ENCODE measurements around the gene CFAP53.

The CFAP53 gene

GRCh38 chr18:50193796-50194630 is 72.3 kb downstream of the CFAP53 start:
- DNase-seq = no peak

DNA sequence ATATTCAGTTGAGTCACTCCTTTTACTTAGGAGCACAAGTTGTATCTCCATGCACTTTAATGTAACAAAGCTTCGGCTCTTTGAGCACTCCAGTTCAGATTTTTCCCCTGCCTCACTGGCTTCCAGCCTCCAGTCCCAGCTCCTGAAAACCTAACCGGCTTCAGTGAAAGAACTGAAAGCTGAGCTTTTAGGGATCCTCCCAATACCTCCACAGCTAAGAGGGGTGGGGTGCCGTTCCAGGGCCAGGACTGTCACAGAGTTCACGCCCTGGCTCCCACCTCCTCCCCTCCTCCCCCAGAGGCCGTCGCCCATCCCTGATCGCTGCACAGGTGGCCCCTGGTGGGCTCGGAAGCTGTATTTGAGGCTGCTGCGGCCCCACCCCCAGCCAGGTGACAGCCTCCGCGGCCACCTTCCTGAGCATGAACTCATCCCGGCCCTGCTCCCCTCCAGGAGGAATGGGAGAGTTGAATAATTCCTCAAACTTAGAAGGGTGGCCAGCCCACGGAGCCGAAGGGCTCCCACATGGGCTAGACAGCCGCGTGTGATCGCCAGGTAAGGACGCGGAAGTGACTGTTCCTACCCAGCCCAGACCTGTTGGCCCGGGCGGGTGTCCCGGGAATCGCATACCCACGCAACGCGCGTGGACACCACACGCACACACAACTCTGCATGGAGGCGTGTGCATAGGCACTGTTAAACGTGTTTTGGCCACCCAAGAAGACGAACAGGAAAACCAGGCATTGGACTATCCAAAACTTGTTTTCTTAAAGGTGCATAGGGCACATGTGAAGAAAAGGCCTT is 73.1 kb downstream of the CFAP53 start:
- DNase-seq = no peak

DNA sequence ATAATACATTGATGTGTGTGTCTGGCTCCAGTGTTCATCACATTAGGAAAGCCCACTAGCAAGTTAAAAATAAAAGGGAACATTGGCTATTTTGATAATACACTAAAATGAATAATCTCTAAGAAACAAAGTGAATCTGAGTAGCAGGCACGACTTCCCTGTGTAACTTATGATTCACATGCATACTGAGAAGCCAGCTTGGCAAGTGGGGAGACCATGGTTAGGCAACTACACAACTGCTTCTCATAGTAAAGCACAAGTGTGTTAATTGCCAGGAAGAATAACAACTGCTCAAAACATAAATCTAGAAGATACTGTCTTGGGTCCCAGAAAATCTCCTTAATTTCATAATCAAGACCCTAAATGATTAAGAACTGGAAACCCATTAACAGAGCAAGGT is 75.4 kb downstream of the CFAP53 start:
- no peak for DNase-seq

GRCh38 chr18:50190236-50190635 is 76.1 kb downstream of the CFAP53 start:
- DNase-seq = no peak

- no peak for DNase-seq
Observed at GRCh38 chr18:50189160-50189559, 77.1 kb downstream of the CFAP53 start.

- DNase-seq = no peak
Observed at GRCh38 chr18:50188652-50189051, 77.6 kb downstream of the CFAP53 start.

- no peak for DNase-seq
Observed at GRCh38 chr18:50187659-50188058, 78.6 kb downstream of the CFAP53 start.

DNA sequence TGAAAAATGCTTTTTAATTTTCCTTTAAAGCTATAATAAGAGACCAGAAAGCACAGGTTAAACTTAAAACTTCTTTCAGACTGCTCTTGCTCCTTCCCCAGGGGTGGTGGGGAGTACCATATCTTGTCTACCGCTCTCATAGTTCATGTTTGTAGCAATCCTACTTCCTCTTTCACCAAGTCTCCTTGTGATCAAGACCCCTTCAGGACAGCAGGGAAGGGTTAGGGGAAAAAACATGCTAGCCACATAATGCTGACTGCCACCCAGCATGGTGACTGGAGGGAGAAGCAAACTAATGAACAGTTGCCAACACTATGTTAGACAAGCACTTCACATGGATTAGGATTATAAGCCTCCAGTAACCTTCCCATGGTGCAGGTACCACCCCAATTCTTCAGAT is 79.9 kb downstream of the CFAP53 start:
- no peak for DNase-seq

GRCh38 chr18:50183556-50183955 is 82.7 kb downstream of the CFAP53 start:
- DNase-seq = no peak

GRCh38 chr18:50182511-50182910 is 83.8 kb downstream of the CFAP53 start:
- no peak for DNase-seq

DNA sequence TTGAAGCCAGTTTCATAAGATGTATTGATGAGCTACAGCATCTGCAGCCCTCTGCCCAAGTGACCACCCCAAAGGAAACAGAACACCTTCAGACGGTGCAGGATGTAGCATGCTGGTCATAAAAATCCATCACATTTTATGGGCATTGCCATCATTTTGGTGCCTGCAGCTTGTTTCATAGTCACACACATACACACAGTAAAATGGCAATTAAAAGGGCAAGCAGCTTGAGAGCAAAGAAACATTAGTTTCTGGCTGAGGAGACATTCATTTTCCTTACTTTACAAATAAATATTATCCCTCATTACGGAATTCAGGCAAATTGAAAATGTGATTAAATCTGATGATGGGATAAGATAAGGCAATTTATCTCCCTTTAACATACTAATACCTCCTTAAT is 84.7 kb downstream of the CFAP53 start:
- DNase-seq = no peak

- DNase-seq = no peak
Observed at GRCh38 chr18:50179465-50179864, 86.8 kb downstream of the CFAP53 start.

GRCh38 chr18:50177294-50177992 is 88.9 kb downstream of the CFAP53 start:
- no peak for DNase-seq

Data from inflammatory macrophage treated with lipopolysaccharide for 1 hour (primary cell).